Testis (tissue), 3 donors: Measurements from ENCODE around the gene SLF2. TPM values are rescaled to one million over a fixed set of nuclear protein-coding genes. Genes with fewer than 3 reads are reported as not detected.

ENCODE experiments used
- DNase-seq: peaks from one replicate; pipeline ENCODE4 v3.0.0-alpha.2; 2019
- H3K27ac ChIP-seq, 2 donors: fragments of 200-600 bp; sonication (generic); one replicate each; pipeline ENCODE4 v1.5.1; 2019
- H3K27me3 ChIP-seq: fragments of 200-600 bp; sonication (generic); one replicate; pipeline ENCODE4 v1.5.1; 2019
- H3K36me3 ChIP-seq: fragments of 200-600 bp; sonication (generic); one replicate; pipeline ENCODE4 v1.5.1; 2017; ENCODE audit warnings: low read depth; ENCODE audit errors: missing control alignments
- H3K4me1 ChIP-seq: fragments of 200-600 bp; sonication (generic); one replicate; pipeline ENCODE4 v1.5.1; 2019
- H3K4me3 ChIP-seq, 2 donors: fragments of 200-600 bp; sonication (generic); one replicate each; pipeline ENCODE4 v1.5.1; 2017 to 2019
- H3K9me3 ChIP-seq: fragments of 200-600 bp; sonication (generic); one replicate; pipeline ENCODE4 v1.5.1; 2017
- CTCF ChIP-seq, 3 experiments: fragments of 450-650 bp in 2 of 3; fragments of 200-600 bp in 1 of 3; sonication (generic) in 1 of 3; IDR thresholded peaks; one replicate each; pipeline ENCODE4 v1.5.1; 2016 to 2019; ENCODE audit warnings: antibody characterized with exemption in 3 of 3, mild to moderate bottlenecking in 2 of 3, moderate library complexity in 1 of 3
- POLR2A ChIP-seq: fragments of 450-650 bp; IDR thresholded peaks from one replicate; pipeline ENCODE4 v1.6.1; 2017; ENCODE audit warnings: antibody characterized with exemption, mild to moderate bottlenecking, moderate library complexity
- WGBS, 2 donors: methylation state at CpG; one replicate each; pipeline ENCODE4 v1.1.5; 2018; 5-methylcytosine and 5-hydroxymethylcytosine counted together
- intact Hi-C: fragments of 100-400 bp; cut with DNase I; formaldehyde crosslinking; loops from one replicate; pipeline ENCODE4 v1.15.1; 2023; ENCODE audit warnings: low total_unique reads
- polyA plus RNA-seq: library from polyadenylated mRNA; stranded (reverse); fragments of 350-450 nt; fragmentation: Illumina TruSeq; extraction: RNeasy Lipid Tissue Mini Kit (QIAGEN cat#74804); gene quantifications from one replicate; pipeline ENCODE4 v1.2.3, GENCODE V29; 2014; ENCODE audit warnings: low read depth, low replicate concordance; ENCODE audit not compliant: insufficient read depth
- total RNA-seq, 2 donors: library from RNA; depleted of rRNA; stranded (reverse); fragments of >200 nt; gene quantifications; one replicate each; pipeline ENCODE4 v1.2.3, GENCODE V29; 2016

The SLF2 gene
- total and polyA plus RNA-seq, 3 donors from 2014 or later = 42.6 to 171 (median 150) TPM

GRCh38 chr10:100987685-100988049, 74.9 kb downstream of the SLF2 start:
- 0 to 2% methylated on average over 15 of the region's 15 CpGs for WGBS, 2 donors
- TF ChIP-seq POLR2A = no peak
- no peak for DNase-seq
- intact Hi-C loops = no loop called here
- H3K36me3 ChIP-seq = no peaks in the 10 kb centered on the region
- H3K4me1 ChIP-seq = peaks cover 24% of the 10 kb centered on the region
- peak overlapping the region; percentile 65 to 78 for H3K27ac ChIP-seq
- H3K27me3 ChIP-seq = no peaks in the 10 kb centered on the region
- H3K9me3 ChIP-seq = no peaks in the 10 kb centered on the region
- peak overlapping the region; percentile 91 to 92 for H3K4me3 ChIP-seq

GRCh38 chr10:100988166-100988565, 75.4 kb downstream of the SLF2 start:
- 39% methylated on average over 10 of the region's 10 CpGs; no CpG with 5 or more reads in 1 of the 2 donors for WGBS, 2 donors
- H3K4me1 ChIP-seq = peaks cover 24% of the 10 kb centered on the region
- DNase-seq = no peak
- TF ChIP-seq CTCF (IDR thresholded peaks at IDR 0.05) (no peak), POLR2A (no peak)
- intact Hi-C loops = no loop called here
- no peaks in the 10 kb centered on the region for H3K9me3 ChIP-seq
- H3K27me3 ChIP-seq = no peaks in the 10 kb centered on the region
- peak overlapping the region; percentile 65 to 78 for H3K27ac ChIP-seq
- H3K4me3 ChIP-seq = peak overlapping the region; percentile 91 to 92
- no peaks in the 10 kb centered on the region for H3K36me3 ChIP-seq

GRCh38 chr10:100989088-100989487, 76.3 kb downstream of the SLF2 start:
- Histone ChIP-seq H3K36me3 (no peaks in the 10 kb centered on the region), H3K27me3 (no peaks in the 10 kb centered on the region), H3K4me3 (peak overlapping the region in 1 of 2 donors; percentile 9), H3K27ac (peak overlapping the region; percentile 57 to 65), H3K9me3 (no peaks in the 10 kb centered on the region), H3K4me1 (peaks cover 24% of the 10 kb centered on the region)
- DNase-seq = peak; percentile 79
- TF ChIP-seq CTCF (IDR thresholded peaks at IDR 0.05) = no peak
- TF ChIP-seq POLR2A = no peak
- 65 to 82% methylated on average over 21 of the region's 21 CpGs for WGBS, 2 donors
- intact Hi-C loops = no loop called here

- DNase-seq = peak; percentile 49
- H3K27ac ChIP-seq = no peak overlapping the region
These were observed 81.4 kb downstream of the SLF2 start for GRCh38 chr10:100993986-100994708.

GRCh38 chr10:100995181-100995580, 82.4 kb downstream of the SLF2 start:
- no peaks in the 10 kb centered on the region for H3K9me3 ChIP-seq
- H3K36me3 ChIP-seq = no peaks in the 10 kb centered on the region
- 35 to 55% methylated on average over 6 of the region's 6 CpGs for WGBS, 2 donors
- H3K27ac ChIP-seq = peak overlapping the region in 1 of 2 donors; percentile 24
- intact Hi-C loops = no loop called here
- TF ChIP-seq CTCF (IDR thresholded peaks at IDR 0.05) = no peak
- TF ChIP-seq POLR2A = no peak
- H3K4me3 ChIP-seq = no peak overlapping the region
- no peaks in the 10 kb centered on the region for H3K27me3 ChIP-seq
- DNase-seq = no peak
- peaks cover 13% of the 10 kb centered on the region for H3K4me1 ChIP-seq

More at GRCh38 chr10:100993986-100994708, 81.4 kb downstream of the SLF2 start:
- Histone ChIP-seq H3K36me3 (no peaks in the 10 kb centered on the region), H3K4me3 (no peak overlapping the region), H3K27me3 (no peaks in the 10 kb centered on the region), H3K4me1 (peaks cover 14% of the 10 kb centered on the region), H3K9me3 (no peaks in the 10 kb centered on the region)
- TF ChIP-seq CTCF (IDR thresholded peaks at IDR 0.05) (peak; percentile 59 to 67 (median 64)), POLR2A (no peak)
- intact Hi-C loops = no loop called here
- 55 to 61% methylated on average over 10 of the region's 10 CpGs for WGBS, 2 donors
